ENCODE results near the gene SH3RF3.
"Not testable (repeated sequence)": the region's sequence is repeated elsewhere in the genome, so short reads cannot be mapped to it uniquely, and the experiment has no call there.

Gene SH3RF3

DNA sequence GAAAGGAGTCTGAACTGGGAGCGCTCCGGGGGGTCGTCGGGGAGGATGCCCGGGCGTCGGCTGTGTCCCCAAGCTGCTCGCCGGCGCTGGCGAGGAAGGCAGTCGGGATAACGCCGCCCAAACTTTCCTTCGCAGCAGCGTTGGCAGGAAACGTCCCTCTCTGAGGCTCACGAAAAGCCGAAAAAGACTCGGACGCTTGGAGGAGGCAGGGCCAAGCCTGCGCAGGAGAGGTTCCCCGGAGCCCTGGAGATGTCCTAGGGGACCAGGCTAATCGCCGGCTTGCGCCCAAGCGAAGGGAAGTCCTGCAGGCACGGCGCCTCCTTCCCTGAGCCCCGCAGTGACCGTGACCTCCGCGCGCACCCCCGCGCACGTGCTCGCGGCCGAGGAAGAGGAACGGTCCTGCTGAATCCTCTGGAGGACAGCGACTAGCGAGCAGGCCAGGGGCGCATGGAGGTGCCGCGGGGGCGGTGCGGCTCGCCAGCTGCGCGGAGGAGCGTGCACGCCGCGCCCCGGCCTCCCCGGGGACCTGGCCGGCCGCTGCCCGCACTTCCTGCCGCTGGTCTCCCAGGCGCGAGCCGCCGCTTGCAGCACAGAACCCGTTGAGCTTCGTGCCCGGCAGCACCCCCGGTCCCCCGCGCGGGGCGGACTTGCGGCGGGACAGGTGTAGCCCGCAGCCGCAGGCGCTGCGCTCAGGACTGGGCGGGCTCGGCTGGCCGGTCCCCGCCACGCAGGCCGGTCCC is at the start of gene SH3RF3:
SH3RF3 (plus strand) TSS at position 590 of the 740 bp plus-strand sequence.
- DNase-seq (ENCODE audit: low read depth) = peak; percentile 11

DNA sequence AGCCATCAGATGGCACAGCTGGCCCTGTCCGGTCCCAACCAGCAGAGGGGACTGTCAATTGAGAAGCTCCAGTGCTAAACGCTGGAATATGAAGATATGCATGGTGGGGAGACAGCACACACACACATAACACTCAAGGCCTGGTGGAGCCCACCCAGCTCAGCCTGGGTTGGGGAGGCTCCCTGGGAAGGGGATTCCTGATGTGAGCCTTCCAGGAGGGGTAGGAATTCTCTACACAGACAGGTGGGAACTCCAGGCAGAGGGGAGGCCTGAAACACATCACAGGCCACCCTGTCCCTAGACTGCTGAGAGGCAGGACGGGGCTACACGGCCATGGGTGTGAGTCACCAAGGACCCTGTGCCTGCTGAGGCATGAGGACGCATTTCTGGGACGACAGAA is 49.4 kb upstream of the SH3RF3 start:
- DNase-seq (ENCODE audit: low read depth) = no peak

DNA sequence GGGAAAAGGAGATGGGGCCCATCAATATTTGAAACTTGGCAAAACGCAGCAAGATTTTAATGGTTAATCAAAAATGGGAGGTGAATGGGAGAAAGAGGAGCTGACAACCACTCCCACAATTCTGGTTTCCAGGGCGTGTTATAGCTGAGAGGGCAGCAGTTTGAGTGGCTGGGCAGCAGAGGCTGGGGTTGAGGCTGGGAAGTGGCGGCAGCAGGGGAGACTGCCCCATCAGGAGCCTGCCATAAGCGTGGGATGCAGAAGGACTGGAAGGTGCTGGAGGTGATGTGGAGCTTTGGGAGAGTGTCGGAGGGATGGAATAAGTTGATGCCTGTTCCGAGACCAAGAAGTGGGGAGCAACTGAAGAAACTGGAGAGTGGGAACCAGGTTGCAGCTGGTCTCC is 48.9 kb upstream of the SH3RF3 start:
- no peak for DNase-seq (ENCODE audit: low read depth)

DNA sequence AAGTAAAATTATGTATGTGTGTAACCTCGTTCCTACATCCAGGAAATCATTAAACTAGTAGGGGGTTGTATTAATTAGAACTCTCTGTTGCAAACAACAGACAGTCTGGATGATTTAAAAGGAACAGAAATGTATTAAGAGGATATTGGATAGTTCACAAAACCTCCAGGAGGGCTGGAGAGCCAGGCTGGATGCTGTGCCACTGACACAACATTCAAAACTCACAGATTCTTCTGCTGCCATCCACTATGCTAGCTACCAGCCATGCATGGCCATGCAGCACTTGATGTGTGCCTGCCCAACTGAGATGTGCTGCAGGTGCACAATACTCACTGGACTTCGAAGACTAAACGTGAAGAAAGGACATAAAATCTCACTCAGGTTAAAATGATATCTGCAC is 48.2 kb upstream of the SH3RF3 start:
- DNase-seq (ENCODE audit: low read depth) = no peak

DNA sequence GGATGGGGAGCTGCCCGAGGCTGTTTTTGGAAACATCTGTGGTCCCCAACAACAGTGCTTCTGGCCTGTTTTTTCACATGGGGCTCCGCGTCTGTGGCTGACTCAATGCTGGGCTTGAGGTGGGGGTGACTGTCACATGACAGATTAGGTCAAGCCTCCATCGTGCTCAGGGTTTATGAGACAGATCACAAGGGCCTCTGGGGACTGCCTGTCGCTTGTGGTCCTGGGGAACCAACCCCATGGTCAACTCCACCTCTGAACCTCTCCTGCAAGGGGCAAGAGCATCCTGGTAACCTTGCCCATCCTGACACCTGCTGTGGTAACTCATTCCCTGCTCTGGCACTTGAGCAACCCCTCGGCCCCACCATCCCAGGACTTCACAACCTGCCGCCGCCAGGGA is 47.6 kb upstream of the SH3RF3 start:
- DNase-seq (ENCODE audit: low read depth) = no peak

DNA sequence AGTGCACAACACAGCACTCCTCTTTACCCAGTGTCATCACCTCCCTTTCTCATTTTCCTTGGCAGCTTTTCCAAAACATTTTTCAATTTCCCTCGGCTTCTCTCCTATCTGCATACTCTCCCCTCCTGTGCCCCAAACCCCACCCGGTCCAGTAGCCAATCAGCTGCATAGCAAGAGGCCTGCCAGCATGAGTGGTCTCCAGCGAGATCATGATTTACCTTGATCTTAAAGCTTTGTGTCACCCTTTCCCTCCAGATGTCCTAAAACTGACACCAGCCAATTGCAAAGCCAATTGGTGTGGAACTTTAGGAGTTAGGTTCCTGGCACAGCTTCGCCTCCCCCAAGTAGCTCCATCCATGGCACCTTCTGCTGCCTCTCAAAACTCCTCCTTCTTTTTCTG is 45.2 kb upstream of the SH3RF3 start:
- no peak for DNase-seq (ENCODE audit: low read depth)

DNA sequence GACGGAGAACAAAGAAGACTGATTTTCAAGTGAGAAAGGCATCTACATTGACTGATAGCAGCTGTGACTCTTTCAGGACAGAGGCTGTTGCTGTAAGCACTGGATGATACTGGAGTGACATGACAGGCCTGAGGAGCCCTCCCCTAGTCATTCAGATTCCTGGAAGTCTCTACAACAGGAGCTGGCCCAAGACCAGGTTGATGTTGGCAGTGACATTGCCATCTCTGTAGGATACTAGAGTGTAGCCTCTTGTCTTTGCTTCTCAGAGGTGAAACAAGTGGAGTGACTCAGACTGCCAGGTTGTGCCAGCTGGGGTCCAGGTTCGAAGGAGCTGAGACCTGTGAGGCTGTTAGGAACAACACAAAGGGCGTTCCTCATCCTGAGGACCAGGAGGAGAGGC is 44.7 kb upstream of the SH3RF3 start:
- no peak for DNase-seq (ENCODE audit: low read depth)

DNA sequence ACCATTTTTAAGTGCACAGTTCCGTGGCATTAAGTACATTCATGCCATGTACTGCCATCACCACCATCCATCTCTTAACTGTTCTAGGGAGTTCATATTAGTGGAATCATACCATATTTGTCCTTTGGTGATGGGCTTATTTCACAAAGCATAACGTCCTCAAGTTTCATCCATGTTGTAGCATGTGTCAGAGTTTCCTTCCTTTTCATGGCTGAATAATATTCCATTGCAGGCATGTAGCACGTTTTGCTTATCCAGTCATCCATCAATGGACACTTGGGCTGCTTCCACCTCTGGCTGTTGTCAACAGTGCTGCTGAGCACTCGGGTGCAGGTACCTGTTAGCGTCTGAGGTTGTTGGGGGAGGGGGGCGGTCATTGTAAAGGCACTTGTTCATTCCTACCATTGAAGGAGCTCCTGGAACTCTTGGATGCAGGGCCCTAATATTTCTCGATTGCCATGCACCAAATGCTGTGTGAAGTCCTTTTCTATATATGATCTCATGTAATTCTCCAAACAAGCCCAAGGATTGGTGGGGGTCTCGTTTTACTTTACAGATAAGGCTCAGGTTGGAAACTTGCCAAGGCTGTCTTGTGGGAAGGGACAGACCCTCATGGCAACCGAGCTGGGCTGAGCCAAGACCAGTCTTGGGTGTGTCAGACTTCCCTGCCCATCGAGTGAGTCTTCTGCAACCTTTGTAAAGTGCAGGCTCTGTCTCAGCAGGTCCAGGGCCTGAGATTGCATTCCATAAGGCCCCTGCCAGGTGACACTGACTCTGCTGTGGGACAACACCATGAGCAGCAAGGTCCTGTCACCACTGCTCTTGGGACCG is 42.9 kb upstream of the SH3RF3 start:
- no peak for DNase-seq (ENCODE audit: low read depth)

DNA sequence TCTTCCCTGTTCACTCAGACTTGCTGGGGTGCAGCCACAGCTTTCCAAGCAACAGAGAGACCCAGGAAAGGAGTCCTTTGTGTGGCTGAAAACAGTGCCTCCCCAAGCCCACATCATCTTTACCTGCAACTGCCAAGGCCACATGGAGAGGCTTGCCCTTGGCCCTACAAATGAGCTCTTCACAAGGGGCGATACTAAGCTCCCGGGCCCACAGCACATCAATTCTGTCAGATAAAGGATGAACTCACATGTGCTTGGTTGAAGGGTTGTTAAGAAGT is 42.3 kb upstream of the SH3RF3 start:
- DNase-seq (ENCODE audit: low read depth) = no peak

DNA sequence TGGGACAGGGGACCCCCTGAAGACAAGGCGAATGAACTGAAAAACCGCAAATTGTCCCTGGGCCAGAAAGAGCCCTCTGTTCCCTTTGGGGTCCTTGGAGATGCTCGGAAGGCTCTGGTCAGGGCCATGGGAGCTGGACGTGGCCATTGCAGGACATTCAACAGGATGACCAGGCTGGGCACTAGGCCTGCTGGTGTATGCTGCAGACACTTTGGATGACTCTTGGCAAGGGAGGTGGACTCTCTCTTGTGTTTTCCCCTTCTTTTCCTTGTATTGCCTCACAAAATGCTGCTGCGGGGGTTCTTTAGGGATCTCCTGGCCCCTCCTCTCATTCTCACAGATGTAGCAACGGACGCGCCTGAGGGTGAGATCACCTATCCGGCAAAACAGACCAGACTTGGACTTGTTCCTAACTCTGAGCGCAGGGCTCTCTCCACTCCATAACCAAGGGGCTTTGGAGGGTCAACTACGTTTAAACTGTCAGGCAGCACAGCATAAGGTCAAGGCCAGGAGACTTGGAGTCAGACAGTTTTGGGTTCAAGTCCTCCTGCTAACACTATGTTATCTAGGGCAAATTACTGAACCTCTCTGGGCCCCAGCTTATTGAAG is 41.8 kb upstream of the SH3RF3 start:
- no peak for DNase-seq (ENCODE audit: low read depth)

DNA sequence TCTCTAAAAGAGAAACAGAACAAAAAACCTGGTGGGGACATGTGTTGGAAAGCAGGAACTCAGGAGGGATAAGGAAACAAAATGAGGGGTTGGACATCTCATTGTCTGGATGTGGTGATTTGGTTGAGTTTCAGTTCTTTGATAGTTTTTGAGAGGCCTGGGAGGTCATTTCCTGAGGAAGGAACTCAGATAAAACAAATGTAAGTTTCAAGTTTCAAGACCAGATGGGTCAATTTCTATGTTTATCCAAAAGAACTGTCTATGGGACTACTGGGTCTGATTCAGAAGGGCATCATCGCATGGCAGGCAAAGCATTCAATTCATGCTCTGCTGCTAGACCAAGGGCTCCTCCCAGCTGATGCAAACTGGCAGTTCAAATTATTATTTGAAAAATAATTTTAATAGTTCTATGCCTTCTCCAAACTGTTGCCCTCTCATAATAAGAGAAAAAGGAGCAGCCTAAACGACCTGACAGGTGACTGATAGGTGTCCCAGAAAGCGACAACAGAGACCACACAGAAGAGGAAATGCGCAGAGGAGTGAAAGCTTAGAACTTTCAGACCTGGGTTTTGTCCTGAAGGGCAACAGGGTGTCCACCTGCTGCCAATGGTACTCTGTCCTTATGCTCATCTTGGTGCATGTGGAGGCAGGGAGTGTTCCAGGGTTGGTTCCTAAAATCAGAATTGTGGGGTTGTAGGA is 39.3 kb upstream of the SH3RF3 start:
- DNase-seq (ENCODE audit: low read depth) = no peak

DNA sequence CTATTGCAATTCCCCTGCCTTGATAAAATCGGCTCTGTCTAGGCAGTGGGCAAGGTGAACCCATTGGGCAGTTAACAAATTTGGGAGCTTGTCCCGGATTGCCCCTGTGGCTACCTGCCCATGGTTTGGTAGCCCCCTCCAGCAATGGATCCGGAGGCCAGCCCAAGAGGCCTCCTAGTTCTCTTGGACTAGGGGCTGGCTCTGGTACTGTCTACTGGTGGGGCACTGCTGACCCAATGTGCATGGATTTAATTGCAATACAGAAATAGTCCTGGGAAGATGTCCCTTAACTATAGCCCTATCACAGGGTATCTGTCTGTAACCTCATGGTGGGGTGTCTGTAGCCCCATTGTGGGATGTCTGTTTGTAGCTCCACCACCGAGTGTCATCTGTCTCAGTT is 37.5 kb upstream of the SH3RF3 start:
- DNase-seq (ENCODE audit: low read depth) = no peak

DNA sequence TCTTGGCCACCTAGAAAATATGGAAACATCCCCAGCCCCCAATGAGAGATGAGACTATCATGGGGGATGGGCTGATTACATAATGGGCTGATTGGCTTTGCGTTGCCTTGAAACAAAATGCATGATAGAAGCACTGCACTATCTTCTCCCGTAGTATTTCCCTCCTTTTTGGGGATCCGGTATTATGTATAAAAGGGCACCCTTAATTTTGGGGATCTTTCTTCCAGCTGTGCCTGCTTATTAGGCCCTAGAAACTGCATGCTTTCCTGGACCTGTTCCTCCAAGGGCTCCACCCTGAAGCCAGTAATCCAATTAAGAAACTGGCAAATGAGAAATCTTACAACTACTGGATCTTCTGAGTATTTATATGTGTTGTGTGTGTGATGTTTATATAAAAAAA is 34.9 kb upstream of the SH3RF3 start:
- no peak for DNase-seq (ENCODE audit: low read depth)

DNA sequence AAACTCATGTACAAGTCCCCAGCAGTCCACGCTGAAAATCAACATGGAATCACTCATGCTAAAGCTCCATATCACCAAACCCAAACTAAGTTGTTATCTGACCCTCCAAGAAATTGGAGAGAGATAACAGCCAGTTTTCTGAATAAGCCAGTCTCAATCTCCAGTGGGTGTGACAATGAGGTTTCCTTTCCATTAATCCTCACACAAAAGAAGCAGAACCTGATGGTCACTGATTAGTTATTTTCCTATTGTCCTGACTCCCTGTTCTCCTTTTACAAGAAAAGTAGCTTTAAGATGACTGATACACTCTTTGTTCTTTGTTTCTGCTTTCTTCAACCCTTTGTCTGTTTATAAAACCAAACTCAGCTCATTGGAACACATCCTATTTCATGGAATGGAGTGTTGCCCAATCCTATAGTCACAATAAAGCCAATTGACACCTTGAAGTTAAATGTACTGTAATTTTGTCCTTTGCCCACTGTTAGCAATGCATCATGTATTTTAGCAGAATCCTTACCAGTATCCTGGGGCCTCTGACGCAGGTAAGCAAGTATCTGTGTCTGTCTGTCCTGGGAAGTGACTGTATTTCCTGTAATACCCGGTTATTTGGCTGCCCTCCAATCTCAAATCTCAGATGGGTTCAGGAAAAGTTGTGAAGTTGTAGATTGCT is 30.6 kb upstream of the SH3RF3 start:
- no peak for DNase-seq (ENCODE audit: low read depth)

DNA sequence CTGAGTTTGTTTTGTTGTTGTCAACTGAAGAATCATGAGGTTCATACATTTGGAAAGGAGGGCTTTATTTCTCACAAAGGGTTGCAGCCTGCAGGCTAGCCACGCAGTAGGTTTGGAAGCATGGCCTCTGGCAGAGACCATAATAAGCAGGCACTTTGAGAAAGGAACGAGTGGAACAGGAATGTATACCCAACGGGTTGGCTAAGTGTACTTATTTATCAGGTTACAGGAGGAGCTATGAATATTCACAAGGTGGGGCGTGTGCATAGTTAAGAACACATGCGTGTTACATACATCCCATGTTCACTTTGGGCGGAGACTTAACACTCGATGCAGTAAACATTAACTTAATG is 30.1 kb upstream of the SH3RF3 start:
- DNase-seq (ENCODE audit: low read depth) = no peak

DNA sequence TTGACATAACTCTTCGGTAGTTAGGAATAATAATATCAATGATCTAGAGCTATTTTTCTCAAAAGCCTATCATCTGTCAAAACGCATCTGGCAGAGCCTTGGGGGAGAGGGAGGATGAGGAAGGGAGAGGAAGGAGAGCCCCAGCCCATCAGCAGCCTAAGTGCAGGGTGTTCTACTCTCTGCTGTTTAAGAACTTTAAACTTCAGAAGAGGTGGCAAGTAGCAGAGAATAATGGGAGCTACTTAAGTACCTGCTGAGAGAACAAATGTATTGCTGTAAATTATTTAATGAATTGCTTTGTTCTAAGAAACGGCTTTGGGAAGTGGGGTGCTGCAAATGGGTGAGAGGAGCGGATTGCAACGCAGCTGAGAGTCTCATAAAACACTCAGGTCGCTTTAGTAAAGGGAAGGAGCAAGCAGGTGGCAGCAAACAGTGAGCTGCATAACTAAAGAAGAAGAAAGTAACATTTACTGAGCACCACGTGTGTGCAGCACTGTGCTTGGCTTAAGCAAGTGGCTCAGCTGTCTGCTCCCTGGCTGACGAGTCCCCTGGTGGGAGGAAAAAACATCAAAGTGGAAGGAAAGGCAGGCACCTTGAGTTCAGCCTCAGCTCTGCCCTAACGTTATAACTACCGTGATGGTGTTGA is 26.3 kb upstream of the SH3RF3 start:
- no peak for DNase-seq (ENCODE audit: low read depth)

DNA sequence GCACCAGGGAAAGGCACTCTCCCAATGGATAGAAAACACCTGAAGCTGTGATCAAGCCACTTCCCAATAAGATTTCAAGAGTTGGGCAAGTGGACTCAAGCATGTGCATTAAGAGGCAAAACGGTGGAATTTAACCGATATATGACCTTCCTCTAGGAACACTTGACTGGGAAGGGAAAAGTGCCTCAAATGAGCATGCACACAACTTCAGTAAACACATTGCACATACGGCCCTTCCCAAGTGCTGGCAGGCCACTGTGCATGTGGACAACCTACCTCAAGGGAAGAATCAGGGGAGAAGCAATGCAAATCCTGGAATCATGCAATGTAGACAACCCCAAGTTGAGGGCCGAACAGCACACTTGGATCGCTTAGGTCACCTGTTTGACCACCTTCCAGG is 23.9 kb upstream of the SH3RF3 start:
- no peak for DNase-seq (ENCODE audit: low read depth)

DNA sequence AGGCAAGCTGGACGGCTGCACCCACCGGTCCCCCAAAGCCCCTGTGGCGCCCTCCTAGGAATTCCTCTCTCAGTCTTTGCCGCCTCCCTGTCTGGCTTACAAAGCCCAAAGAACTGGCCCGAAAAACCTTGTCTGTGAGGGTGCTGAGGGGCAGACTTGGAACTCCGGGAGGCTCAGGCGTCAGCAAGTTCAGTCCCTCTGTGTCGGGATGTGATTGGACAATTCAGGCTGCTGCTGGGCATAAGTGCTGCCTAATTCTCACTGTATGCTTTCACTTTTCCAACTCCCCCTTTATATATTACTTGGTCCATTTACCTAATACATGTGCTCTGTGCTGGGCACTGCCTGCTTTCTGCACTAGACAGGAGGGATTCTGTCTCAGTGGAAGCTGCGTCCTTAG is 20.3 kb upstream of the SH3RF3 start:
- DNase-seq (ENCODE audit: low read depth) = no peak

DNA sequence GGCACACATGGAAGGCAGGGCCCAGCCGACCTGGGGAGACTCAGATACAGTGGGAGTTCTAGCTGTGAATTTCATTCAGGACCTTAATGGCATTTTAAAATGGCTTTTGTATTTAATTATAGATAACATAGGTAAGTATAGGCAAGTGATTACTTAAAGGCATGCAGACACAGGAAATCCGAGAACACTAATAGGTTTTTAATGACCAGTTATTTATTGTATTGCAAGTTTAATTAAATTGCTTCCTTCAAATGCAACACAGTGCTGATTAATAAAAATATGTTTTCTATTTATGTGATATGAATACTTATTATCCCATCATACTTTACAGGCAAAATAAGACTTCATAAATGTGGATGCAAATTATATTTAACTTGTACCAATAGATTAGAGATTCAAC is 19.7 kb upstream of the SH3RF3 start:
- DNase-seq (ENCODE audit: low read depth) = no peak

DNA sequence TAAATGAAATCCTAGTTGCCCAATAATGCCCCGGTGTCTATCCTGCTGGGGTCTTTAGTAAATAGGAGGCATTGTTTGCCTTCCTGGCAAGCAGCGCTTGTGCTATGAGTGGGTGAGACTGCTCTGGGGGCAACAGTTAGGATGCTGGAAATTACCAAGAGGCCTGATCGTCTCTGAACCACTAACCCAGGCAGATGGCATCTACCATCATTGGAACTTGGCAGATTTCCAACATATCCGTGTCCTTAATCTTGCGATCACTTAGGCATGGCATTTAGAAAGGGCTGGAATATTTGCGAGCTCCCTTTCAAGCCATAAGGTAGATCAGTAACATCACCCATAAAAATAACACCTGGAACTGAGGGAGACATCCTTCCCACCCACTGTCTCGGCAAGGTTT is 18.8 kb upstream of the SH3RF3 start:
- DNase-seq (ENCODE audit: low read depth) = no peak

DNA sequence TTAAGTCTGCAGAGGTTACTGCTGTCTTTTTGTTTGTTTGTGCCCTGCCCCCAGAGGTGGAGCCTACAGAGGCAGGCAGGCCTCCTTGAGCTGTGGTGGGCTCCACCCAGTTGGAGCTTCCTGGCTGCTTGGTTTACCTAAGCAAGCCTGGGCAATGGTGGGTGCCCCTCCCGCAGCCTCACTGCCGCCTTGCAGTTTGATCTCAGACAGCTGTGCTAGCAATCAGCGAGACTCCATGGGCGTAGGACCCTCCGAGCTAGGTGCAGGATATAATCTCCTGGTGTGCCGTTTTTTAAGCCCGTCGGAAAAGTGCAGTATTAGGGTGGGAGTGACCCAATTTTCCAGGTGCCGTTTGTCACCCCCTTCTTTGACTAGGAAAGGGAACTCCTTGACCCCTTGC is 11.8 kb upstream of the SH3RF3 start:
- not testable (repeated sequence) for DNase-seq (ENCODE audit: low read depth)

DNA sequence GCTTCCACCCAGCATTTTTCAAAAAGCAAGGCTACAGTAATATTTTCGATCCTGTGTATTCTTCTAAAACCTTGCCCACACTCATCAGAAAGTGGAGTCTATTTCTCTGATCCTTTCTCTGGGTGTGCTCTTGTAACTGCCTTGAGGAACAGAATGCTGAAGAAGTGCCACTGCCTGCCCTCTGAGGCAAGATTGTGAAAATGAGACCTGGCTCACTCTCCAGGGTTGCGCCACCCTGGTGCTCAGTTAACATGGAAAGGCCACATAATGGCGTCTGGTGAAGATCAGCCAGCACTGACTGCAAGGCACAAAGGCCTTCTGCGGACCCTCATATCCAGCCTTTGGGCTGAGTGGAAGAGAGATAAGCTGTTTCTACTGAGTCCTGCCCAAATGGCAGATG is 11.2 kb upstream of the SH3RF3 start:
- no peak for DNase-seq (ENCODE audit: low read depth)

All from activated T-cell treated with anti-CD3 and anti-CD28 coated beads for 1 hour (primary cell).